GM19239 (cell line): Measurements from ENCODE around the gene CLDN7.
A peak's percentile ranks its signal among the peaks of the same experiment; 100 is the strongest.

Source experiments
- DNase-seq: peaks from one replicate; pipeline ENCODE4 v3.0.0; 2011; ENCODE audit warnings: low spot score; ENCODE audit not compliant: insufficient read length
- FAIRE-seq: peaks from 2 replicates; lab custom pipeline; 2011; peaks lifted over from hg19 to GRCh38; lab: Jason Lieb, UNC

The CLDN7 gene

GRCh38 chr17:7262192-7262934 is at the start of gene CLDN7:
Gene CLDN7, minus strand, starts transcription at chr17:7262478. Its CDS starts 435 bp downstream, at chr17:7262043.
- no peak for DNase-seq
- no peak for FAIRE-seq

- DNase-seq (no peak), FAIRE-seq (no peak)
Observed at GRCh38 chr17:7311110-7311705, 48.9 kb upstream of the CLDN7 start.

- DNase-seq: no peak
- FAIRE-seq: no peak
Observed at GRCh38 chr17:7309628-7310027, 47.4 kb upstream of the CLDN7 start.

- FAIRE-seq: peak; percentile 94
Observed at GRCh38 chr17:7308625-7309433, 46.6 kb upstream of the CLDN7 start.

GRCh38 chr17:7307686-7308624 is 45.7 kb upstream of the CLDN7 start:
- FAIRE-seq: no peak
- DNase-seq: no peak

More at GRCh38 chr17:7308625-7309433, 46.6 kb upstream of the CLDN7 start:
- peak; percentile 59 for DNase-seq

GRCh38 chr17:7306911-7307685 is 44.8 kb upstream of the CLDN7 start, which contains the start of gene EIF5A:
Gene EIF5A, plus strand, starts transcription at chr17:7307628. Its CDS starts 2,008 bp downstream, at chr17:7309636.
- DNase-seq (peak; percentile 91), FAIRE-seq (peak; percentile 100)

- DNase-seq: no peak
- FAIRE-seq: no peak
Observed at GRCh38 chr17:7304179-7304578, 41.9 kb upstream of the CLDN7 start.

- peak; percentile 85 for DNase-seq
- peak; percentile 51 for FAIRE-seq
Observed at GRCh38 chr17:7296189-7296861, 34.0 kb upstream of the CLDN7 start.

- no peak for DNase-seq
- FAIRE-seq: peak; percentile 8
Observed at GRCh38 chr17:7295230-7296180, 33.2 kb upstream of the CLDN7 start.

GRCh38 chr17:7294614-7295153 is 32.4 kb upstream of the CLDN7 start, which contains the start of gene YBX2:
Gene YBX2, minus strand, starts transcription at chr17:7294639. Its CDS starts 139 bp downstream, at chr17:7294500.
- FAIRE-seq: no peak
- DNase-seq: peak; percentile 85

- FAIRE-seq (peak; percentile 11), DNase-seq (no peak)
Observed at GRCh38 chr17:7293816-7294613, 31.7 kb upstream of the CLDN7 start.

GRCh38 chr17:7293159-7293558 is 30.9 kb upstream of the CLDN7 start:
- FAIRE-seq: no peak
- DNase-seq: no peak

GRCh38 chr17:7292729-7293128 is 30.5 kb upstream of the CLDN7 start:
- no peak for DNase-seq
- FAIRE-seq: no peak

GRCh38 chr17:7292194-7292593 is 29.9 kb upstream of the CLDN7 start:
- DNase-seq (no peak), FAIRE-seq (no peak)

- FAIRE-seq (no peak), DNase-seq (no peak)
Observed at GRCh38 chr17:7290685-7291084, 28.4 kb upstream of the CLDN7 start.

- DNase-seq (no peak), FAIRE-seq (no peak)
Observed at GRCh38 chr17:7290166-7290565, 27.9 kb upstream of the CLDN7 start.
